Neural cell (in vitro differentiated cells): Measurements from ENCODE around the gene CPT1A. TPM values are rescaled to one million over a fixed set of nuclear protein-coding genes. Genes with fewer than 3 reads are reported as not detected.

ENCODE experiments used
- H2AFZ ChIP-seq: fragments of 200-600, 300-800 bp; sonication (generic), shearing (Covaris generic); 2 replicates; pipeline ENCODE4 v1.6.0; 2014; ENCODE audit warnings: low read depth, mild to moderate bottlenecking, antibody characterized with exemption, low read length, moderate library complexity
- H3F3A ChIP-seq: fragments of 200-600 bp; shearing (Covaris generic); 2 replicates; pipeline ENCODE4 v1.6.1; 2016; ENCODE audit warnings: mild to moderate bottlenecking, moderate library complexity, mixed read lengths, antibody characterized with exemption, low read length; ENCODE audit not compliant: insufficient read depth, poor library complexity, severe bottlenecking
- H3K27ac ChIP-seq: fragments of 200-600, 300-800 bp; sonication (generic), shearing (Covaris generic); 2 replicates; pipeline ENCODE4 v1.5.1; 2014; ENCODE audit warnings: mild to moderate bottlenecking, low read length, moderate library complexity
- H3K27me3 ChIP-seq: fragments of 300-800, 200-600 bp; sonication (generic), shearing (Covaris generic); 2 replicates; pipeline ENCODE4 v1.6.0; 2014; ENCODE audit warnings: mild to moderate bottlenecking, low read depth, low read length, moderate library complexity; ENCODE audit not compliant: insufficient read depth
- H3K36me3 ChIP-seq: fragments of 300-800, 200-600 bp; sonication (generic), shearing (Covaris generic); 2 replicates; pipeline ENCODE4 v1.5.1; 2014; ENCODE audit warnings: mild to moderate bottlenecking, antibody characterized with exemption, low read length, moderate library complexity; ENCODE audit not compliant: insufficient read depth
- H3K4me2 ChIP-seq: fragments of 300-800, 200-600 bp; sonication (generic), shearing (Covaris generic); 2 replicates; pipeline ENCODE4 v1.6.0; 2014; ENCODE audit warnings: mild to moderate bottlenecking, low read length
- H3K4me3 ChIP-seq: fragments of 300-800, 200-600 bp; sonication (generic), shearing (Covaris generic); 2 replicates; pipeline ENCODE4 v1.5.1; 2014; ENCODE audit warnings: mild to moderate bottlenecking, low read length, moderate library complexity
- H3K79me2 ChIP-seq: fragments of 200-600 bp; shearing (Covaris generic); replicated peaks from 2 replicates; pipeline ENCODE4 v1.6.0; 2014; ENCODE audit warnings: mild to moderate bottlenecking, low read length, moderate library complexity; ENCODE audit not compliant: insufficient read depth
- H3K9ac ChIP-seq: fragments of 300-800, 200-600 bp; sonication (generic), shearing (Covaris generic); 2 replicates; pipeline ENCODE4 v1.6.1; 2016; ENCODE audit warnings: mild to moderate bottlenecking, low read length, mixed read lengths
- H3K9me2 ChIP-seq: fragments of 200-600 bp; shearing (Covaris generic); 2 replicates; pipeline ENCODE4 v1.6.1; 2016; ENCODE audit warnings: mild to moderate bottlenecking, low read length, mixed read lengths; ENCODE audit not compliant: insufficient read depth
- H3K9me3 ChIP-seq: fragments of 200-600, 300-800 bp; sonication (generic), shearing (Covaris generic); 2 replicates; pipeline ENCODE4 v1.6.1; 2016; ENCODE audit warnings: mild to moderate bottlenecking, mixed run types, low read length, moderate library complexity, mixed read lengths
- H4K20me1 ChIP-seq: fragments of 200-600 bp; shearing (Covaris generic); 2 replicates; pipeline ENCODE4 v1.6.1; 2016; ENCODE audit warnings: mild to moderate bottlenecking, mixed run types; ENCODE audit not compliant: insufficient read depth
- EP300 ChIP-seq: fragments of 450-650 bp; conservative IDR thresholded peaks from 2 replicates; pipeline ENCODE4 v1.6.1; 2014; ENCODE audit warnings: antibody characterized with exemption, mild to moderate bottlenecking, moderate library complexity; ENCODE audit not compliant: poor library complexity, severe bottlenecking
- EZH2 ChIP-seq: fragments of 200-600, 300-800 bp; shearing (Covaris generic), sonication (generic); IDR thresholded peaks from 2 replicates; pipeline ENCODE4 v1.6.1; 2014; ENCODE audit warnings: antibody characterized with exemption, low read length, borderline replicate concordance, mild to moderate bottlenecking; ENCODE audit not compliant: insufficient read depth, poor library complexity, severe bottlenecking
- MXI1 ChIP-seq: fragments of 450-650 bp; conservative IDR thresholded peaks from 2 replicates; pipeline ENCODE4 v1.6.1; 2014; ENCODE audit warnings: antibody characterized with exemption, mild to moderate bottlenecking; ENCODE audit not compliant: poor library complexity, severe bottlenecking
- POLR2AphosphoS5 ChIP-seq: IDR thresholded peaks from 2 replicates; pipeline ENCODE4 v1.6.1; 2012
- RAD21 ChIP-seq: fragments of 450-650 bp; conservative IDR thresholded peaks from 2 replicates; pipeline ENCODE4 v1.6.1; 2014; ENCODE audit warnings: antibody characterized with exemption, mild to moderate bottlenecking, moderate library complexity
- SMC3 ChIP-seq: fragments of 450-650 bp; conservative IDR thresholded peaks from 2 replicates; pipeline ENCODE4 v1.6.1; 2014; ENCODE audit warnings: antibody characterized with exemption, mild to moderate bottlenecking, moderate library complexity; ENCODE audit not compliant: poor library complexity
- TAF1 ChIP-seq: IDR thresholded peaks from 2 replicates; pipeline ENCODE4 v1.6.1; 2012; ENCODE audit warnings: low read depth
- polyA plus RNA-seq: library from polyadenylated mRNA; depleted of rRNA; stranded (reverse); fragments of >200 nt; gene quantifications from 2 replicates; pipeline ENCODE4 v1.2.3, GENCODE V29; 2014
- TF ChIP-seq, protein P1 (sequence below): IDR thresholded peaks from 2 replicates; pipeline ENCODE4 v1.6.1; 2012; ENCODE audit warnings: borderline replicate concordance
- TF ChIP-seq, protein P2 (sequence below): fragments of 450-650 bp; IDR thresholded peaks from 2 replicates; pipeline ENCODE4 v1.5.1; 2014; ENCODE audit warnings: antibody characterized with exemption, mild to moderate bottlenecking, moderate library complexity; ENCODE audit not compliant: poor library complexity, severe bottlenecking

CPT1A gene
- polyA plus RNA-seq, 1 donor from 2014 or later, result 0.35 TPM

DNA sequence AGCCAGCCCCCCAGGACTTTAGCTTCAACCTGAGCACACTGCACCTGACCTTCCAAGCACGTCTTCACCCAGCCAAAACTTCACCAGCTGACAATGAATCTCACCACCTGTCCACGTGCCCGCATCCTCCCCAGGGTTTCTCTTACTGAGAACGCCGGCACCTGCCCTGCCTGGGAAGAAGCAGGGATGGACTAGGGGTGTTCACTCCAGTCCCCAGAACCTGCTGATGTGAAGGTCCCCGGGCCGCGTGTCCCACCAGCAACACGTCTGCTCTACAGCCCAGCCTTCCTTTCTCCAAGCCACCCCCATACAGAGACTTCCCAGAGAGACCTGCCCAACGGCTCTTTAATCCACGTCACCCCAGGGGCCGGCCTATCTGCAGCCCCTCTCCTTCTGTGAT, 12.8 kb downstream of the CPT1A start:
- H4K20me1 ChIP-seq, result no peaks in the 10 kb centered on the region
- H3K4me2 ChIP-seq, result no peak overlapping the region
- H3K9me3 ChIP-seq, result no peaks in the 10 kb centered on the region
- no peak overlapping the region for H3K4me3 ChIP-seq
- no peak for TF ChIP-seq RAD21
- no peaks in the 10 kb centered on the region for H3K36me3 ChIP-seq
- no peaks in the 10 kb centered on the region for H3F3A ChIP-seq
- no peak overlapping the region for H3K27ac ChIP-seq
- no peak overlapping the region for H3K9ac ChIP-seq
- H3K79me2 ChIP-seq, result no peaks in the 10 kb centered on the region
- no peak overlapping the region for H2AFZ ChIP-seq
- H3K9me2 ChIP-seq, result no peaks in the 10 kb centered on the region
- H3K27me3 ChIP-seq, result no peaks in the 10 kb centered on the region

DNA sequence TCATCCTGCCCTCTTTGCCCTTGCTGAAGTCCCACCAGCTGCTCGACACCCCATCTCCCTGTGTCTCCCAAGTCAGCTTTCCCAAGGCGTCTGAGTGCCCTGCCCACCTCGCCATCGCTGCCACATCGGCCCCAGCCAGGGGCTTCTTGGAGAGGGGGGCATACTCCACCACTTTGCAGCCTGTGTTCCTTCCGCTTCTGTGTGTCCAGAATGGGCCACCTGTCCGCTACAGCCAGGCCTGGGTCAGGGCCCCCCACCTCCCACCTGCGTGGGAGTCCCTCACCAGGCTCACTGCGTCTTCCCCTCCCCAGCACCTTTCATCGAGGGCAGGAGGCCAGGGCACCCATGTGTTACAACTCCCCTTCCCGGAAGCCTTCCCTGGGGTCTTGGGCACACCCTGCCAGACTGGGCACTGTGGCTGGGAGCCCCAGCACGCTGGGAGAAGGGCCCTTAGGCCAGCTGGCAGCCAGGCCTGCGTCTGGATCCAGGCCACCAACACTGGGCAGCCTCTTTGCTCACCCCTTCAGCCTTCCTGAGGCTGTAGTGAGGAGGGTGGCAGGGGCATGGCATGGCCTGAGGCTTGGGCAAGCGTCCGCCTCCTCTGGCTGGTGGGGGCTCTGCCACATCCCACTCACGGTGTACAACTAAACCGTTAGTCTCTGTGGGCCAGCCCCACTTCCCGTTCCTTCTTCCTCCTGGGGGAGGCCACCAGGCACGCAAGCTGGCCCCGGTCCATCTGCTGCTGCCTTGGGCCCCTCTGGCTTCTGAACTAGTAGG, 13.4 kb downstream of the CPT1A start:
- Histone ChIP-seq H3K79me2 (no peaks in the 10 kb centered on the region), H3K4me2 (no peak overlapping the region), H3K9me3 (no peaks in the 10 kb centered on the region), H3K36me3 (no peaks in the 10 kb centered on the region), H3K27ac (no peak overlapping the region), H4K20me1 (no peaks in the 10 kb centered on the region), H3K9ac (no peak overlapping the region), H3F3A (no peaks in the 10 kb centered on the region), H3K27me3 (no peaks in the 10 kb centered on the region), H3K9me2 (no peaks in the 10 kb centered on the region), H2AFZ (no peak overlapping the region), H3K4me3 (no peak overlapping the region)
- TF ChIP-seq, protein P1, sequence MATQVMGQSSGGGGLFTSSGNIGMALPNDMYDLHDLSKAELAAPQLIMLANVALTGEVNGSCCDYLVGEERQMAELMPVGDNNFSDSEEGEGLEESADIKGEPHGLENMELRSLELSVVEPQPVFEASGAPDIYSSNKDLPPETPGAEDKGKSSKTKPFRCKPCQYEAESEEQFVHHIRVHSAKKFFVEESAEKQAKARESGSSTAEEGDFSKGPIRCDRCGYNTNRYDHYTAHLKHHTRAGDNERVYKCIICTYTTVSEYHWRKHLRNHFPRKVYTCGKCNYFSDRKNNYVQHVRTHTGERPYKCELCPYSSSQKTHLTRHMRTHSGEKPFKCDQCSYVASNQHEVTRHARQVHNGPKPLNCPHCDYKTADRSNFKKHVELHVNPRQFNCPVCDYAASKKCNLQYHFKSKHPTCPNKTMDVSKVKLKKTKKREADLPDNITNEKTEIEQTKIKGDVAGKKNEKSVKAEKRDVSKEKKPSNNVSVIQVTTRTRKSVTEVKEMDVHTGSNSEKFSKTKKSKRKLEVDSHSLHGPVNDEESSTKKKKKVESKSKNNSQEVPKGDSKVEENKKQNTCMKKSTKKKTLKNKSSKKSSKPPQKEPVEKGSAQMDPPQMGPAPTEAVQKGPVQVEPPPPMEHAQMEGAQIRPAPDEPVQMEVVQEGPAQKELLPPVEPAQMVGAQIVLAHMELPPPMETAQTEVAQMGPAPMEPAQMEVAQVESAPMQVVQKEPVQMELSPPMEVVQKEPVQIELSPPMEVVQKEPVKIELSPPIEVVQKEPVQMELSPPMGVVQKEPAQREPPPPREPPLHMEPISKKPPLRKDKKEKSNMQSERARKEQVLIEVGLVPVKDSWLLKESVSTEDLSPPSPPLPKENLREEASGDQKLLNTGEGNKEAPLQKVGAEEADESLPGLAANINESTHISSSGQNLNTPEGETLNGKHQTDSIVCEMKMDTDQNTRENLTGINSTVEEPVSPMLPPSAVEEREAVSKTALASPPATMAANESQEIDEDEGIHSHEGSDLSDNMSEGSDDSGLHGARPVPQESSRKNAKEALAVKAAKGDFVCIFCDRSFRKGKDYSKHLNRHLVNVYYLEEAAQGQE, result no peak
- TF ChIP-seq EZH2 (no peak), POLR2AphosphoS5 (no peak), SMC3 (no peak), MXI1 (no peak), EP300 (no peak), TAF1 (no peak), RAD21 (no peak)
- TF ChIP-seq, protein P2, sequence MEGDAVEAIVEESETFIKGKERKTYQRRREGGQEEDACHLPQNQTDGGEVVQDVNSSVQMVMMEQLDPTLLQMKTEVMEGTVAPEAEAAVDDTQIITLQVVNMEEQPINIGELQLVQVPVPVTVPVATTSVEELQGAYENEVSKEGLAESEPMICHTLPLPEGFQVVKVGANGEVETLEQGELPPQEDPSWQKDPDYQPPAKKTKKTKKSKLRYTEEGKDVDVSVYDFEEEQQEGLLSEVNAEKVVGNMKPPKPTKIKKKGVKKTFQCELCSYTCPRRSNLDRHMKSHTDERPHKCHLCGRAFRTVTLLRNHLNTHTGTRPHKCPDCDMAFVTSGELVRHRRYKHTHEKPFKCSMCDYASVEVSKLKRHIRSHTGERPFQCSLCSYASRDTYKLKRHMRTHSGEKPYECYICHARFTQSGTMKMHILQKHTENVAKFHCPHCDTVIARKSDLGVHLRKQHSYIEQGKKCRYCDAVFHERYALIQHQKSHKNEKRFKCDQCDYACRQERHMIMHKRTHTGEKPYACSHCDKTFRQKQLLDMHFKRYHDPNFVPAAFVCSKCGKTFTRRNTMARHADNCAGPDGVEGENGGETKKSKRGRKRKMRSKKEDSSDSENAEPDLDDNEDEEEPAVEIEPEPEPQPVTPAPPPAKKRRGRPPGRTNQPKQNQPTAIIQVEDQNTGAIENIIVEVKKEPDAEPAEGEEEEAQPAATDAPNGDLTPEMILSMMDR, result no peak
